HepG2 (cell line): ENCODE results near the gene GPT2. TPM values are rescaled to one million over a fixed set of nuclear protein-coding genes. Genes with fewer than 3 reads are reported as not detected.
A peak's percentile ranks its signal among the peaks of the same experiment; 100 is the strongest.

ENCODE experiments used
- FOXP4 ChIP-seq: sonication (generic); formaldehyde crosslinking; IDR thresholded peaks from 2 replicates; pipeline ENCODE4 v1.4.0; 2020; ENCODE audit warnings: missing genetic modification reagents
- GABPB1 ChIP-seq: IDR thresholded peaks from 2 replicates; pipeline ENCODE4 v1.6.1; 2016; ENCODE audit warnings: mild to moderate bottlenecking, missing genetic modification reagents, moderate library complexity, missing compliant biosample characterization
- HOXA5 ChIP-seq: sonication (generic); formaldehyde crosslinking; IDR thresholded peaks from 2 replicates; pipeline ENCODE4 v1.4.0; 2020; ENCODE audit warnings: missing genetic modification reagents
- KDM4B ChIP-seq: sonication (generic); formaldehyde crosslinking; IDR thresholded peaks from 2 replicates; pipeline ENCODE4 v1.4.0; 2020; ENCODE audit warnings: missing genetic modification reagents
- NAIF1 ChIP-seq: sonication (generic); formaldehyde crosslinking; IDR thresholded peaks from 2 replicates; pipeline ENCODE4 v1.5.0; 2020; ENCODE audit warnings: mild to moderate bottlenecking, missing genetic modification reagents, borderline replicate concordance
- PAF1 ChIP-seq: IDR thresholded peaks from 2 replicates; pipeline ENCODE4 v1.6.1; 2016; ENCODE audit warnings: missing genetic modification reagents, missing compliant biosample characterization
- PLSCR1 ChIP-seq: sonication (generic); formaldehyde crosslinking; IDR thresholded peaks from 2 replicates; pipeline ENCODE4 v1.5.0; 2020; ENCODE audit warnings: missing genetic modification reagents, mild to moderate bottlenecking, borderline replicate concordance
- SSRP1 ChIP-seq: IDR thresholded peaks from 2 replicates; pipeline ENCODE4 v1.6.1; 2016; ENCODE audit warnings: control low read depth
- ZFP37 ChIP-seq: sonication (generic); formaldehyde crosslinking; IDR thresholded peaks from 2 replicates; pipeline ENCODE4 v1.4.0; 2020; ENCODE audit warnings: missing genetic modification reagents, borderline replicate concordance
- ZHX1 ChIP-seq: sonication (generic); formaldehyde crosslinking; IDR thresholded peaks from 2 replicates; pipeline ENCODE4 v1.8.1; 2022; ENCODE audit warnings: low read depth, mild to moderate bottlenecking, missing genetic modification reagents
- ZNF136 ChIP-seq: sonication (generic); formaldehyde crosslinking; IDR thresholded peaks from 2 replicates; pipeline ENCODE4 v1.8.1; 2022; ENCODE audit warnings: low read depth, mild to moderate bottlenecking, moderate library complexity, missing genetic modification reagents
- ZNF407 ChIP-seq: sonication (generic); formaldehyde crosslinking; IDR thresholded peaks from one replicate; pipeline ENCODE4 v1.5.1; 2020; ENCODE audit warnings: mild to moderate bottlenecking, missing genetic modification reagents; ENCODE audit errors: not compliant biosample characterization
- ZNF615 ChIP-seq: sonication (generic); formaldehyde crosslinking; IDR thresholded peaks from 2 replicates; pipeline ENCODE4 v1.5.0; 2020; ENCODE audit warnings: mild to moderate bottlenecking, missing genetic modification reagents, borderline replicate concordance
- ZNF710 ChIP-seq: sonication (generic); formaldehyde crosslinking; IDR thresholded peaks from 2 replicates; pipeline ENCODE4 v1.5.0; 2020; ENCODE audit warnings: mild to moderate bottlenecking, missing genetic modification reagents, borderline replicate concordance
- polyA plus RNA-seq, 8 experiments: library from polyadenylated mRNA; depleted of rRNA in 3 of 8; stranded (reverse) in 7 of 8; unstranded in 1 of 8; fragments of >200 nt; fragmentation: Illumina TruSeq in 4 of 8; extraction: Trizol in 4 of 8; gene quantifications; 2 replicates each; pipeline versions ENCODE4 v1.2.1 to v1.2.3, GENCODE V29; 2011 to 2016; ENCODE audit warnings: low read depth in 4 of 8, missing spikeins in 1 of 8, mixed read lengths in 1 of 8; ENCODE audit not compliant: insufficient read depth in 1 of 8
- total RNA-seq, 5 experiments: library from RNA; depleted of rRNA; stranded (reverse); fragments of >200 nt; fragmentation: Illumina TruSeq; extraction: Trizol; gene quantifications; 2 replicates each; pipeline ENCODE4 v1.2.3, GENCODE V29; 2016; ENCODE audit warnings: low read depth in 1 of 5

The GPT2 gene
- total and polyA plus RNA-seq, 2 of the 13 experiments (the other 11 are each of a cell fraction or from before 2014, with no cell fraction given): 138 to 267 TPM

- TF ChIP-seq PLSCR1 (CRISPR knock-in tag): no peak
- TF ChIP-seq KDM4B (CRISPR knock-in tag): no peak
- TF ChIP-seq ZNF407 (CRISPR knock-in tag): no peak
- TF ChIP-seq HOXA5 (CRISPR knock-in tag): no peak
- no peak for TF ChIP-seq ZHX1 (CRISPR knock-in tag)
- 0 out of 2 replicates have a peak, but pooled peaks have one; percentile 7 for TF ChIP-seq SSRP1
- no peak for TF ChIP-seq ZFP37 (CRISPR knock-in tag)
- no peak for TF ChIP-seq FOXP4 (CRISPR knock-in tag)
- no peak for TF ChIP-seq ZNF615 (CRISPR knock-in tag)
- TF ChIP-seq ZNF710 (CRISPR knock-in tag): no peak
- no peak for TF ChIP-seq GABPB1 (CRISPR knock-in tag)
- TF ChIP-seq NAIF1: no peak
- no peak for TF ChIP-seq ZNF136 (CRISPR knock-in tag)
- TF ChIP-seq PAF1 (CRISPR knock-in tag): 0 out of 2 replicates have a peak, but pooled peaks have one; percentile 5
Measured at GRCh38 chr16:46918400-46918799, 34.2 kb downstream of the GPT2 start (continued).
